ENCODE measurements around the gene OTOGL.

The OTOGL gene

DNA sequence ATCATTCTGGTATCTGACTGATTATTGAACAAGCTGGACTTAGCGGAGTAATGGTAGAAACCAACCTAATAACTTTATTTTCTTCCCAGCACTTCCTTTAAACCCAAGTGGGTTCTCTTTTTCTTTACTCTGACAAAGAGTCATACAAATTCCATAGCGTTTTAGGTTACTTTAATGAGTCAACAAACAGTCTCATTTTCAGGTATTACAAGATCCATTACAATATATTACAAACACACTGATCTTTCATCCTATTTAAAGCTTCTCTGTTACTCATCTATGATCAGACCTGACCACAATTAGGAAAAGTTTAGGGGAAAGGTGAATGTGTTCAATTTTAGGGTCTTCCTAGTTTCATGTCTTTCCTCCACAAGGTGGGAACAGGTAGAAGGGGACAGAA is 305.3 kb downstream of the OTOGL start:
- no peak for DNase-seq

DNA sequence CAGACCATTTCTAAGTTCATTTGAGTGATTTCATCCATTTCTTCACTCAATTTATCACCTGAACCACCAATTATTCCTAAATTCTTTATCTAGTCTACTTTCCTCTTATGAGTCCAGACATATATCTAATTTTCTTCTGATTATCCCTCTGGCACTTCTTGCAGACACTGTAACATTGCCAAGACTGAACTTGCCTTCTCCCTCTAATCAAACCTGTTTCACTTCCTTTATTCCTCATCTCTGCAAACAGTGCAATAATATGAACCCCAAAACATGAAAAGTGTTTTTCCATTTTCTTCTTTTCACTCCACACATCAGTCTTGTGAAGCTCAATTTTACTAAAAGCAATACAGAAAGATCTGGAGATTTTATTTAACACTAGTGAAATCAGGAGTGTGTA is 306.9 kb downstream of the OTOGL start:
- no peak for DNase-seq

DNA sequence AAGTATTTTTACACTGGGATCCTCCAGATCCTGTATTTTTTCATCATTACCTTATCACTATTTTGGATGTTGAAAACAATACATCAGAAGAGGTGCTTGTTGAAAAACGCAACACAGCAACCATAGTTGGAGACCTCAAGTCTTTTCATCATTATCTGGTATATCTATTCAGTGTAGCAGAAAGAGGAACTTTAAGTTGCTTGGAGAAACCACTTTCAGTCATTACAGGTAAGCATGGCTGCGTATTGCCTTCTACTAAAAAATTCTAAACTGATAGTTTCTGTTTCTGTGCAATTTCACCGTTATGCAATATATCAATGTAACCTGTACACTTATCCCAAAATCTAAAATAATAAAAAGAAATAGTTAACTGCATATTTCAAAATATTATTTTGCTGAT is 312.4 kb downstream of the OTOGL start:
- no peak for DNase-seq

DNA sequence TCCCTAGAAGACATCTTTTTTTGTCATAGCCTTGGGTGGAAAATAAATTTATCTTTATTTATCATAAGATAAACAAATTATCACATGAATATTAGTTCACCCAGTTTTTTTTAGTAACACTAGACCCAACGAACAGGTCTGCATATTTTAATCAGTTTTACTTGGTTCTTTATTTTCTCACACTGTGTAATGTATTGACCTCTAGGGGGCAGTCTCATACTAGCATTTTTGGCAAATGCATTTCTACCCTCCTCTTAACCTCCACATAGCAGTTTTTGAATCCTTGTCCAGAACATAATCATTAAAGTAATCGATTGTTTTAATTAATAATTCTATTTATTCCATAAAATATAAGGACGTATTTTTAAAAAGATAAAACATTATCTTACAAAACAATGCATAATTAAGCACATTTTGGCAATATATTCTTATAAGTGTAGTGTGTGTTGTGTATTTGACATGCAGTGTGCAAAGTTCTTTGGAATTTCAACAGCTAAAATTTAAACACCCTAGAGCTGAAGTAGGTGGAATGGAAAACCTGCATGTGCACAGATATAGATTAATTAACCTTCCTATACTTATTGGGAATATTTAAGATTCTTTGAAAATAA is 313.1 kb downstream of the OTOGL start:
- peak; percentile 63 to 82 for DNase-seq

DNA sequence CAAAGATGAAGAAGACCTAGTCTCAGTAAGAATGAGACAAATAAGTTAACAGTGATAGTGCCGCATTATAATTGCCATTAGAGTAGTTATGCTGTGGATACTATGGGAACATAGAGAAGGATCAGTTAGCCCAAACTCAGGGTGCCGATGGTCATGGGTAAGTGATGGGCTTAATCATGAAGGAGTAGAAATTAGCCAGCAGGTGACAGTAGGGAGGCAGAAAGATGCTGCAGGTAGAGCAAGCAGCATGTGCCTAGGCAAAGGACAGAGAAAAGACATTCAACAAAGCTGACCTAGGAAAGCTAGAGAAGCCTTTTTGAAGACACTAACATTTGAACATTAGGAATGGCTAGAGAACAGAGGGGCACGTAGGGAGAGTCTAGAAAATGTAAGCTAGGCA is 314.1 kb downstream of the OTOGL start:
- DNase-seq, result no peak

DNA sequence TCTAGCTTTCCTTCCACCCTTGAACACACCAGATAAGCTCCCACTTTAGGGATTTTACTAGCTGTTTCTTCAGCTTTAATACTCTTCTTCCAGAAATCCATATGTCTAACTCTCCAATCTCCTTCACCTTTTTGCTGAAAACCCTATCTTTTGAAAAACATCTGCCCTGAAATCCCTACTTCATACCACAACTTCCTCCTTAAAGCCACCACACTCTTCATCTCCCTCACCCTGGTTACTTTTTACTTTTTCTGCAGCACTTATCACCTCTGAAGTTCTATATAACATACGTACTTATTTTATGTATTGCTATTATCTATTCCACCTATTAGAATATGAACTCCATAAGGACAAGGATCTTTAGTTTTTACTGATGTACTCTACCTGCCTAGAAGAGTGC is 316.1 kb downstream of the OTOGL start:
- no peak for DNase-seq

DNA sequence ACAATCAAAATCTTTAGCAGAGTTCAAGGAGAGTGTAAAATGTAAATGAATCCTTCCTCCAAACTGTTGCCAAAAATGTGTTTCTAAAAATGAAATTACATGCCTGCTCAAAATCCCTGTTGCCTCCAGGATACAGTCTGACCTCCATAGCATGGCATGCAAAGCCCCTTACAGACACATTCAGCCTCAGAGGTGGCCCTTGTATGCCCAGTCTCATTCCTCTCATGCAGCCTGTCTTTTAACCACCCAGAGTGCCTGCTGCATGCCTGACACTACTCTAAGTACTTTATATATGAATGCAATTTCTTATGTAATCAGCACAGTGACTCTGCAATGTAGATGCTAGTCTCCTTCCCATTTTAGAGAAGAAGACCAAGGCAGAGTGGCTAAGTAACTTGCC is 320.3 kb downstream of the OTOGL start:
- DNase-seq, result no peak

DNA sequence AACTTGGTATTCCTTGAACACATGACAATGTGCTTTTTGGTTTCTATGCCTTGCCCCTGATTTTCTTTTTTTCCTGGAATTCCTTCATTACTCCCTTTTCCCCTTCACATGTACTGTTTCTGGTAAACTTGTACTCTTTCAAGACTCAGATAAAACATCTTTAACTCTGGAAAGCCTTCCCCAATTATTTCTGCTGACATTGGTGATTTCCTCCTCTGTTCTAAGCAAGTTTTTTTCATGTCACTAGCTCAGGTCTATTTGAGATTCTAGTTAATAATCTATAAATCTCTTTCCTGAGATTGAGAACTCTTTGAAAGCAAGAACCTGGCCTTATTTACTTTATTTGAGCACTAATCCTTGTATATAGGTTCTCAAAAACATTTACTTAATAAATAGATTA is 320.7 kb downstream of the OTOGL start:
- DNase-seq, result no peak

DNA sequence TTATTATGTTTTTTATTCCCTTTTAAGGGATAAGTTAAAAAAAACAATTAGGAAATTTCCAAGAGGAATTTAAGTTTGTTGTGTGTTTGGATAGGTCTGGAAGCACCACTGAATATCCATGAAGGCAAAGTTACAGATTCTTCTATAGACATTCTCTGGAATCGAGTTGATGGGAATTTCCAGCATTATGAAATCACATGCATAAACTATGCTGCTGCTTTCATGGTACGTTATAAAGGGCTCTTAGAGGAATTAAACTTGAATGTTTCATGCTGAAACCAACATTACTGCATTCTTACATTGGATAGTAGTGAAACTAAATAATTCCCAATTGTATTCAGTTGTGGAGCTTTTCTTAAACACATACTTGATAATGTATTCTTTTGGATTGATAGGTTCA is 323.2 kb downstream of the OTOGL start:
- no peak for DNase-seq
